GM10266 (cell line): ENCODE results near the gene GRAMD2B.
"Not testable (repeated sequence)": the region's sequence is repeated elsewhere in the genome, so short reads cannot be mapped to it uniquely, and the experiment has no call there.

ENCODE experiments used
- DNase-seq: peaks from one replicate; pipeline ENCODE4 v3.0.0; 2012; ENCODE audit errors: extremely low spot score
- TF ChIP-seq, protein P1 (sequence below): IDR thresholded peaks from 2 replicates; pipeline ENCODE4 v1.5.1; 2012; ENCODE audit warnings: mild to moderate bottlenecking, low read depth; ENCODE audit not compliant: control insufficient read depth, insufficient read depth; ENCODE audit errors: missing control alignments

Gene GRAMD2B

DNA sequence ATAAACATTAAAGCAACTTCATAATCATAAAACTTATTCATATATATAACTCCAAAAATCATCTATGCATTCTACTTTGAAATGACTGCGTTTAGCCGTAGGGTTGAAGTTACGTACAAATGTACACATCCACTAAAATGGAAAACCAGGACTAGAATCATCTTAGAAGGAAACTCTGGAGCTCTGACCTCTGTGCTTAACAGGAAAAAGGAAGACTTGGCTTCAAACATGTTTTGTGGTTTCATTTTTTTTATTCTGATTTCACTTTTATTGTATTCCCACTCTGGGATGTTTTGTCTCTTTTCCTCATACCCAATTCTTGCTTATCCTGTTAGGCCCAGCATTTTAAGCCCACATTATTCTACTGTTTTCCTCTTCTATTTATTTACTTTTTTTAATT, 44.9 kb downstream of the GRAMD2B start:
- no peak for DNase-seq
- TF ChIP-seq, protein P1, sequence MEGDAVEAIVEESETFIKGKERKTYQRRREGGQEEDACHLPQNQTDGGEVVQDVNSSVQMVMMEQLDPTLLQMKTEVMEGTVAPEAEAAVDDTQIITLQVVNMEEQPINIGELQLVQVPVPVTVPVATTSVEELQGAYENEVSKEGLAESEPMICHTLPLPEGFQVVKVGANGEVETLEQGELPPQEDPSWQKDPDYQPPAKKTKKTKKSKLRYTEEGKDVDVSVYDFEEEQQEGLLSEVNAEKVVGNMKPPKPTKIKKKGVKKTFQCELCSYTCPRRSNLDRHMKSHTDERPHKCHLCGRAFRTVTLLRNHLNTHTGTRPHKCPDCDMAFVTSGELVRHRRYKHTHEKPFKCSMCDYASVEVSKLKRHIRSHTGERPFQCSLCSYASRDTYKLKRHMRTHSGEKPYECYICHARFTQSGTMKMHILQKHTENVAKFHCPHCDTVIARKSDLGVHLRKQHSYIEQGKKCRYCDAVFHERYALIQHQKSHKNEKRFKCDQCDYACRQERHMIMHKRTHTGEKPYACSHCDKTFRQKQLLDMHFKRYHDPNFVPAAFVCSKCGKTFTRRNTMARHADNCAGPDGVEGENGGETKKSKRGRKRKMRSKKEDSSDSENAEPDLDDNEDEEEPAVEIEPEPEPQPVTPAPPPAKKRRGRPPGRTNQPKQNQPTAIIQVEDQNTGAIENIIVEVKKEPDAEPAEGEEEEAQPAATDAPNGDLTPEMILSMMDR, result no peak

DNA sequence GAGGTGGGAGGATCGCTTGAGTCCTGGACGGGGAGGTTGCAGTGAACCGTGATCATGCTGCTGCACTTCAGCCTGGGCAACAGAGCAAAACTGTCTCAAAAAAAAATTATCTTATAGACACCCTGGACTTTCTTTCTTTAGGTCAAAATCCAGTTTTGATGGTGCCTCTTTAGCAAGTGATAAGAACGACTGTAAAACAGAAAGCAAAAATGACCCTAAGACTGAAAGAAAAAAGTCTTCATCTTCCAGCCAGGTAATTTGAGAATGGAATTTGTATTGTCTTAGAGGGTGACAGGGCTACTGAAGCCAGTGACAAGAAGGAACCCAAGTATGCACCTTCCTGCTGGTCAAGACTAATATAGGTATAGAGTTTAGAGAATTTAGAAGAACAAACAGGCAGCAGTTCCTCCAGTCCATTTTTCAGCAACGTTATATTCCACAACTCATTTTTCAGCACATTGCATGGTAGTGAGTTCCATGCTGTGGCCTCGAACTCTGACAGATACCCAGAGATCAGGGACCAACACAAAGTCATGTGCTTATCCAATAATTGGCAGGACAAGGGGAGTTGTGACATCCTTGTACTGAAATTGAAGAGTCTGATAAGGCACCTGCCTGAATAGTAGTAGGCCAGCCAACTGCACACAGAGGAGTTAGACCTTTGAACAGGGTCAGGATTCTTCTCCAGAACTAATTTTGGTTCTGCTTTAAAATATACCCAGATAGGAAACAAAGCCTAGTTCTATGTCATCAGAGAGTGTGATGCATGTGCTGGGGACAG, 46.5 kb downstream of the GRAMD2B start:
- no peak for DNase-seq
- TF ChIP-seq, protein P1, result no peak

- DNase-seq, result not testable (repeated sequence)
Observed at GRCh38 chr5:126470529-126470928, 47.3 kb downstream of the GRAMD2B start.

- DNase-seq, result no peak
Observed at GRCh38 chr5:126471247-126471646, 48.0 kb downstream of the GRAMD2B start.

GRCh38 chr5:126471875-126472537, 48.8 kb downstream of the GRAMD2B start:
- TF ChIP-seq, protein P1, result no peak
- DNase-seq, result no peak

More at GRCh38 chr5:126471247-126471646, 48.0 kb downstream of the GRAMD2B start:
- TF ChIP-seq, protein P1, result no peak

DNA sequence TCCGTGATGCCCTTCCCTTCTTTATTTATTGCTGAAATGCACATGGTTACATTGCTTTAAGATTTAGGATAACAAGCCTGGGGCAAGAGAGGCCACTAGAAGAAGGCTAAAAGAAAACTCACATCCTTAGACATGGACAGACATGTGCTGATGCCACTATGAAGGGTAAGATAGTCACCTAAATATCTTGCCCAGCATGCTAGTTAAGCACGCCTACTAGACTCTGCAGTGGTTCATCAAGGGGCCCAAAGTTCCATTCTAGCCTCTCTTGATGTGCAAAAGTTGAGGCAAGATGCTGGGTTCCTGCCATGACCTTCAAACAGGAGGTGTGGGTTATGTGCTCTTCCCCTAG, 49.3 kb downstream of the GRAMD2B start:
- no peak for DNase-seq
- TF ChIP-seq, protein P1, result no peak

DNA sequence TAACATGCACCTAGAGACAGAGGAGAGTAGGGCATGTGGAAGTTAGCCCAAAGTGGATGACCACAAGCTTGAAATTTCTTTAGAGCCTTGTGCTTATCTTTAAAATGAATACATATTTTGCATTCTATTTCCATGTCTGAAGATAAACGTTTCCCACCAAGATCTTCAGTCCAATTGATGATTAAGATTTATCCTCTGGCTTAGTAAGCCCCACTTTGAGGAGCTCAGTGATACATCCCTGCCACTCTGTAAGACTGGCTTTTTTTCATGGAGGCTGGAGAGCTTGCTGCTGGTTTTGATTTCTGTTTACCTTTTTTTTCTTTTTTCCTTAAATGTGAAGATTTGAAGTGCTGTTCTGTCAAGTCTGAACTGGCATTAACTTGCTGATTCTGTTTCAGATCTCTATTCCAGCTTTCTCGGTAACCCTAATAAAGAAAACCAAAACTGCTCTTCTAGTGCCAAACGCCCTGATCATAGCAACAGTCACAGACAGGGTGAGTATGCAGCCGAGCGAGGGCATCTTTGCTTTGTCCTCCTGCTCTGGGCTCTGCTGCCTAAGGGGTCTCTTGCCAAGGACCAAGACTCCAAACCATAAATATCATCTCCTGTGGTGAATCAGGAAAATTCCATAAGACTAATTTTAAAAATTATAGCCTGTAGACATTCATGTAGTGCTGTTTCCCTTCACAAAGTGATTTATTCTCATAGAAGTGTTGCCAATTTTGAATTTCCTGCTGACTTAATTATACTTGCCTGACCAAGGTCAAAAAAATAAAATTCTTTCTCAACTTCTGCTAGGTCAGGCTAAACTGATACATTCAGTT, 54.3 kb downstream of the GRAMD2B start:
- TF ChIP-seq, protein P1, result no peak
- no peak for DNase-seq
